ENCODE data around the gene CCDC185. TPM values are rescaled to one million over a fixed set of nuclear protein-coding genes. Genes with fewer than 3 reads are reported as not detected.

CCDC185 gene
- total RNA-seq, 1 experiment from 2014 or later = not detected

DNA sequence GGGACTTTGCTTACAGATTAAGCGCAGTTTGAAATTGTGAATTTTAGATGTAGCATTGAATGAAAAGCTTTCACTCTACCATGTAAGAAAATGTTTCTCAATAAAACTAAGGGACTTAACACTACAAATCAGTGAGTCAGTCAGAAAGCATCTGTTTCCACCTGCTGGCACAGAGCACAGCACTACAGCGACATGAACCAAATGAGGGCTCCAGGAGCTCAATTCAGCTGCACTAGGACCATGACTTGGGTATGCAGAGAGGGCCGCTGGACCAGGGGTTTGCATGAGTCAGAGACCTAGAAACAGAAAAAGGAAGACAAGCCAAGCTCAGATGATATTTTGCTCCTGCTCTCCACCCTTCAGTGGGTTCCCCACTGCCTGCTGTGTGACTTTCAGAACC, 34.4 kb upstream of the CCDC185 start:
- Histone ChIP-seq H3F3A (ENCODE audit: insufficient read depth, low read depth) (no peaks in the 10 kb centered on the region), H4K20me1 (ENCODE audit: insufficient read depth) (no peaks in the 10 kb centered on the region), H3K36me3 (ENCODE audit: low read depth) (no peaks in the 10 kb centered on the region), H3K4me3 (no peak overlapping the region), H3K79me2 (ENCODE audit: low read depth) (no peaks in the 10 kb centered on the region), H3K4me1 (replicated peaks; ENCODE audit: insufficient read depth) (no peaks in the 10 kb centered on the region; the same call in 1 of the 2 replicates), H3K4me2 (no peak overlapping the region), H2AFZ (no peak overlapping the region), H3K9me2 (ENCODE audit: insufficient read depth) (no peaks in the 10 kb centered on the region), H3K27me3 (ENCODE audit: insufficient read depth, low read depth) (peaks cover 44% of the 10 kb centered on the region), H3K9me3 (ENCODE audit: insufficient read depth, low read depth) (no peaks in the 10 kb centered on the region), H3K27ac (no peak overlapping the region)
- BruUV-seq (replicated peaks) = no TSS peak
- DNase-seq = peak in 1 of 2 experiments; percentile 72
- no peak for TF ChIP-seq EZH2 (IDR thresholded peaks at IDR 0.05; ENCODE audit: low read depth)
- TF ChIP-seq, protein P1, sequence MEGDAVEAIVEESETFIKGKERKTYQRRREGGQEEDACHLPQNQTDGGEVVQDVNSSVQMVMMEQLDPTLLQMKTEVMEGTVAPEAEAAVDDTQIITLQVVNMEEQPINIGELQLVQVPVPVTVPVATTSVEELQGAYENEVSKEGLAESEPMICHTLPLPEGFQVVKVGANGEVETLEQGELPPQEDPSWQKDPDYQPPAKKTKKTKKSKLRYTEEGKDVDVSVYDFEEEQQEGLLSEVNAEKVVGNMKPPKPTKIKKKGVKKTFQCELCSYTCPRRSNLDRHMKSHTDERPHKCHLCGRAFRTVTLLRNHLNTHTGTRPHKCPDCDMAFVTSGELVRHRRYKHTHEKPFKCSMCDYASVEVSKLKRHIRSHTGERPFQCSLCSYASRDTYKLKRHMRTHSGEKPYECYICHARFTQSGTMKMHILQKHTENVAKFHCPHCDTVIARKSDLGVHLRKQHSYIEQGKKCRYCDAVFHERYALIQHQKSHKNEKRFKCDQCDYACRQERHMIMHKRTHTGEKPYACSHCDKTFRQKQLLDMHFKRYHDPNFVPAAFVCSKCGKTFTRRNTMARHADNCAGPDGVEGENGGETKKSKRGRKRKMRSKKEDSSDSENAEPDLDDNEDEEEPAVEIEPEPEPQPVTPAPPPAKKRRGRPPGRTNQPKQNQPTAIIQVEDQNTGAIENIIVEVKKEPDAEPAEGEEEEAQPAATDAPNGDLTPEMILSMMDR (conservative IDR thresholded peaks at IDR 0.05) = peak; percentile 47; the same call in 1 of the 2 replicates
- ChIA-PET POLR2A (ENCODE audit: unreplicated experiment) (interaction anchor here (0.6 to 0.7 kb wide), 2 partner anchors 222 to 825 kb away, joined by 3 to 4 read pairs; no protein-coding TSS in a partner anchor), CTCF (interaction anchor here (1.3 to 1.4 kb wide), 2 partner anchors 184 to 225 kb away, joined by 3 to 7 read pairs; no protein-coding TSS in a partner anchor)
- intact Hi-C loops (cut with micrococcal nuclease; ENCODE audit: unreplicated experiment) = no loop called here

DNA sequence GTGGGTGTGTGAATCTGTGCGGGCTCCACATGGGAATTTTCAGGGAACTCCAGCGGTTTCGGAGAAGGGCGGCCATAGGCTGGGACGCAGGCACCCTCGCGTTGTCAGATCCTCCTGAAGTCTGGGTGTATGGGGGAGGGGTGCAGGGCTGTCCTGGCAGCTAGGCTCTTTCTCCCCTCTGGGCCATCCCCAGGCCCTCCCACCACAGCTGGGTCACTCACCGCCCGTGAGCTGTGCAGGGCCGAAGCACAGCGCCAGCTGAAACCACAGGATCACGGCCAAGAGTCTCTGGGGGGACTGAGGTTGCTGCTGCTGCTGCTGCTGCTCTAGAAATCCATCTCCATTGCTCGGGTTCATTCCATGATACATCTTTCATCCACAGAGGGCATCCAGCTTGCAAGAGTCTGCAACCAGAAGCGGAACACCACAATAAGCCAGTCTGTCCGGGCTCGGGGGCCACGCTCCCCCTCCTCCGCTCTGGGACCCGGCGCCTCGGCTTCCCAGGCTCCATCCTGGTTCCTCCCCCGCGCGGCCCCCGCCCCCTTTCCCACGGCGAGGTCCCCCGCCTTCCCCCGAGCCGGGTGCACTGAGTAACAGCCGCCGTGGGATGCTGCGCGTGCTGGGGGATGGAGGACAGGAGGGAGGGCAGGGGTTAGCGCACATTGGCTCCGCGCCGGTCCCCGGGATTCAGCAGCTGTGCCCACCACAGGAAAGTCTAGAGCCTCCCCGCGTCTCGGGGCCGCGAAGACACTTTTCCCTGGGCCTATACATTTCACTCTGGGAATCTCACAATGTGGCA, 30.0 kb upstream of the CCDC185 start:
- BruUV-seq (replicated peaks) = no TSS peak
- intact Hi-C loops (cut with micrococcal nuclease; ENCODE audit: unreplicated experiment) = loop anchor here (5.0 kb wide), 1 partner anchor 231 kb away; no protein-coding TSS in a partner anchor
- H3K4me3 ChIP-seq = peak overlapping the region; percentile 63
- H4K20me1 ChIP-seq (ENCODE audit: insufficient read depth) = no peaks in the 10 kb centered on the region
- POLR2A ChIA-PET (ENCODE audit: unreplicated experiment) = interaction anchor here (0.6 kb wide), 1 partner anchor 300 kb away, joined by 4 read pairs; no protein-coding TSS in a partner anchor
- H3K9me3 ChIP-seq (ENCODE audit: insufficient read depth, low read depth) = no peaks in the 10 kb centered on the region
- peak in 1 of 2 experiments; percentile 10 for DNase-seq
- H3K4me2 ChIP-seq = peak overlapping the region; percentile 82
- H3K79me2 ChIP-seq (ENCODE audit: low read depth) = no peaks in the 10 kb centered on the region
- H3K9me2 ChIP-seq (ENCODE audit: insufficient read depth) = no peaks in the 10 kb centered on the region
- H3K27me3 ChIP-seq (ENCODE audit: insufficient read depth, low read depth) = peaks cover 59% of the 10 kb centered on the region
- H3F3A ChIP-seq (ENCODE audit: insufficient read depth, low read depth) = peaks cover 9% of the 10 kb centered on the region
- H2AFZ ChIP-seq = peak overlapping the region; percentile 70; the same call in 1 of the 2 replicates
- no peaks in the 10 kb centered on the region for H3K36me3 ChIP-seq (ENCODE audit: low read depth)
- CTCF ChIA-PET = interaction anchor here (0.6 kb wide), 2 partner anchors 8 to 161 kb away, joined by 3 to 4 read pairs; no protein-coding TSS in a partner anchor
- H3K27ac ChIP-seq = no peak overlapping the region
- no peak for TF ChIP-seq EZH2 (IDR thresholded peaks at IDR 0.05; ENCODE audit: low read depth)
- TF ChIP-seq, protein P1 (conservative IDR thresholded peaks at IDR 0.05) = no peak
- H3K4me1 ChIP-seq (replicated peaks; ENCODE audit: insufficient read depth) = peaks cover 6% of the 10 kb centered on the region; the same call in 1 of the 2 replicates

DNA sequence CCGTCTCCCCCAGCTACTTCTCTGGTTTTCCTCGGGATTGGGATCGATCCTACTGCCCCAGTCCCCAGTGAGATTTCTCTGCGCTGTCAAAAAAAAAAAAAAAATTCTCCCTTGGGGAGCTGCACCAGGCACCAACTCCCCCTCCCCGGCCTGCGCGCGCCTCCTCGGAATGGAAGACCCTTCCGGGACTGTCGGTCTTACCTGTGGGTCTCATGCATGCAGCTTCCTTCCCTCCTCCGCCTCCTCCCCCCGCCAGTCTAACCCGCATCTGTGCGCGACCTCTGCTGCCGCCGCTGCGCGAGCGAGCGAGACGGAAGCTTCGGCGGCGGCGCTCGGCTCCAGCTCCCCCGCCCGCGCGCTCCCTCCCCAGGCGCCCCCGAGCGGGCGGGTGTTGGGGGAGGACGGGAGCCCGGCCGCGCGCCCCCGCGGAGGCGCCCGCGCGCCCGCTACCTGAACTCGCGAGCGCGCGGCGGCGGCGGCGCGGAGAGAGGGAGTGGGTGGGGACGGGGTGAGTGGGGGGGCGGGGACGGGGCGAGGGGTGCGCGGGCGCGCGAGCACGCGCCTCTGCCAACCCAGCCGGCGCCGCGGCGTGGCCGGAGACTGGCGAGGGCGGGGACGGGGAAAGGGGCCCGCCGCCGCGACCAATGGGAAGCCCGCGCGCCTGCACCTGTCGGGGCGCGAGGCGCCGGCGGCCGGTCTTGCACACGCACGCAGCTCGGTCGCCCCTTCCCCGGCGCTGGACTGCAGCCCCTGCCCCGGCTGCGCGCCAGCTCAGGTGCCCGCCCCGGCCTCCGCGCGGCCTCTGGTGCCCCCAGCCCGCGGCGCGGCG, 29.1 kb upstream of the CCDC185 start, which contains the start of gene SUSD4:
Gene SUSD4 (minus strand): TSS at position 321 of the 829 bp plus-strand sequence. CDS start 751 bp downstream, outside the sequence.
- no peaks in the 10 kb centered on the region for H3K36me3 ChIP-seq (ENCODE audit: low read depth)
- TF ChIP-seq EZH2 (IDR thresholded peaks at IDR 0.05; ENCODE audit: low read depth) = no peak
- TF ChIP-seq, protein P1 (conservative IDR thresholded peaks at IDR 0.05) = no peak
- no peaks in the 10 kb centered on the region for H3K79me2 ChIP-seq (ENCODE audit: low read depth)
- peak in 1 of 2 experiments; percentile 54 for DNase-seq
- ChIA-PET CTCF (interaction anchor here (0.6 to 1.4 kb wide), 2 partner anchors 9 to 230 kb away, joined by 4 read pairs; no protein-coding TSS in a partner anchor), POLR2A (ENCODE audit: unreplicated experiment) (interaction anchor here (0.6 kb wide), 2 partner anchors 105 to 299 kb away, joined by 3 to 4 read pairs; no protein-coding TSS in a partner anchor)
- peak within 1 kb of the TSS; percentile 82 for H3K4me2 ChIP-seq
- peaks cover 9% of the 10 kb centered on the region for H3F3A ChIP-seq (ENCODE audit: insufficient read depth, low read depth)
- BruUV-seq (replicated peaks) = no TSS peak
- intact Hi-C loops (cut with micrococcal nuclease; ENCODE audit: unreplicated experiment) = loop anchor here (5.0 kb wide), 1 partner anchor 232 kb away; no protein-coding TSS in a partner anchor
- no peaks in the 10 kb centered on the region for H4K20me1 ChIP-seq (ENCODE audit: insufficient read depth)
- H3K9me3 ChIP-seq (ENCODE audit: insufficient read depth, low read depth) = no peaks in the 10 kb centered on the region
- peaks cover 55% of the 10 kb centered on the region for H3K27me3 ChIP-seq (ENCODE audit: insufficient read depth, low read depth)
- peaks cover 6% of the 10 kb centered on the region; the same call in 1 of the 2 replicates for H3K4me1 ChIP-seq (replicated peaks; ENCODE audit: insufficient read depth)
- H3K9me2 ChIP-seq (ENCODE audit: insufficient read depth) = no peaks in the 10 kb centered on the region
- peak within 1 kb of the TSS; percentile 70; the same call in 1 of the 2 replicates for H2AFZ ChIP-seq
- H3K4me3 ChIP-seq = peak within 1 kb of the TSS; percentile 63
- no peak within 1 kb of the TSS for H3K27ac ChIP-seq

Data from PC-9 (cell line).